HL-60/S4 (cell line): ENCODE data around the gene PPME1.
"Not testable (repeated sequence)": the region's sequence is repeated elsewhere in the genome, so short reads cannot be mapped to it uniquely, and the experiment has no call there.

ENCODE experiments used
- in situ Hi-C: fragments of 300-500 bp; cut with MboI; formaldehyde crosslinking; loops from 2 replicates; pipeline ENCODE4 v1.14.3; 2022; ENCODE audit warnings: low sequenced_read_pairs

The PPME1 gene, protein sequence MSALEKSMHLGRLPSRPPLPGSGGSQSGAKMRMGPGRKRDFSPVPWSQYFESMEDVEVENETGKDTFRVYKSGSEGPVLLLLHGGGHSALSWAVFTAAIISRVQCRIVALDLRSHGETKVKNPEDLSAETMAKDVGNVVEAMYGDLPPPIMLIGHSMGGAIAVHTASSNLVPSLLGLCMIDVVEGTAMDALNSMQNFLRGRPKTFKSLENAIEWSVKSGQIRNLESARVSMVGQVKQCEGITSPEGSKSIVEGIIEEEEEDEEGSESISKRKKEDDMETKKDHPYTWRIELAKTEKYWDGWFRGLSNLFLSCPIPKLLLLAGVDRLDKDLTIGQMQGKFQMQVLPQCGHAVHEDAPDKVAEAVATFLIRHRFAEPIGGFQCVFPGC

DNA sequence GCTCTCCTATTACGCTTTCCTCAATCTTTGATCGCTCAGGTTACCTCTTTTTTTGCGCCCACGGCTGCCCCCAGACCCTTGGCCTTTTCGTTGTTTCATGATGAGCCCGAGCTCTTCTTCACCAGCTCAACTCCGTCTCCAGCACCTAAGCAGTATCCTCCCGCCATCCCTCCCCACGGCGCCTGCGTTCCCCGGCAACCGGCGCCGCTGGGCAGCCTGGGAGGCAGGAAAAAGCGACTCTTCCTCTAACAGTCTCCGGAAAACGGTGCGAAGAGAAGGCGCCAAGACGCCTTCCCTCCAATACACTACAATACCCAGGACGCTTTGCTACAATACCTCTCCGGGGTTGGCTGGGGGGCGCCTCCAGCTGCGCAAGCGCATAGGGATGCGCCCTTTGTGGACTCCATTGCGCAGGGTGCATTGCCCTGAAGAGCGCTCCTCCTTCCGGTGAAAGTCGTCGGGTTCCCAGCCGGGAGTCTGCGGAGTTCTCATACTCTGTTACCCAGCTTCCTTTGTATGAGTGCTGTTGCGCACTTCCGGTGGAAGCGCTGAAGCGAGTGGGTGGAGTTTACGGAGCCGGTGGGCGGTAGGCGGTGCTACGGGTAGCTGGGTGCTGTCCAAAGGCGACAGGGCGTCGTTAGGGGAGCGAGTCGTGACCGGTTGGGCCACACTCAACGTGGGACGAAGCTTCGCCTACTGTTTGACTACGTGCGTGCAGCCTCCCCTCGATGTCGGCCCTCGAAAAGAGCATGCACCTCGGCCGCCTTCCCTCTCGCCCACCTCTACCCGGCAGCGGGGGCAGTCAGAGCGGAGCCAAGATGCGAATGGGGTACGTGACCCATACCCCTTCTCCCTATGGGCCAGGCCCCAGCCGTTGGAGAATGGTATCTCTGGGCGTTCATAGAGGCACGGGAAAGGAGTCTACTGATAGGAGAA lies at the start of gene PPME1, which contains the start of gene C2CD3:
PPME1 (plus strand) TSS at position 596 of the 936 bp plus-strand sequence; CDS start at position 729, 133 bp downstream.
C2CD3 (minus strand) TSS at position 309 of the 936 bp plus-strand sequence; CDS start at position 99, 210 bp downstream.
- in situ Hi-C loops, result no loop called here

DNA sequence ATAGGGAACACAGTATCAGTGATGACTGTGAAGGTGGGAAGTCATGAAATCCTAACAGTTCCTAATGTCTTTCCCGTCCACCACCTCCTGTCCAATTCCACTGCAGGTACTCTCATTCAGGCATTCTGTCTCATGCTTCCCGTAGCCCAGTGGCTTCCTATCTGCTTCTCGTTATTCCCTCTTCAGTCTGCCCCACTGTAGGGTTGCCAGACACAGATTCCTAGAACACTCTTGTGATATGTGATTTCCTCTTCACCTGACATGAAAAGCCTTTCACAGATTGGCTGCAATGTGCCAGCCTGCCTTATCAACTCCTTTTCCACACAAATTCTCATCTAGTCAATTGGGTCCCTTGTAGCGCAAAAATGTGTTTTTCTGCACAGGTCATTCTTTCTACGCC lies 49.3 kb upstream of the PPME1 start:
- in situ Hi-C loops, result no loop called here

DNA sequence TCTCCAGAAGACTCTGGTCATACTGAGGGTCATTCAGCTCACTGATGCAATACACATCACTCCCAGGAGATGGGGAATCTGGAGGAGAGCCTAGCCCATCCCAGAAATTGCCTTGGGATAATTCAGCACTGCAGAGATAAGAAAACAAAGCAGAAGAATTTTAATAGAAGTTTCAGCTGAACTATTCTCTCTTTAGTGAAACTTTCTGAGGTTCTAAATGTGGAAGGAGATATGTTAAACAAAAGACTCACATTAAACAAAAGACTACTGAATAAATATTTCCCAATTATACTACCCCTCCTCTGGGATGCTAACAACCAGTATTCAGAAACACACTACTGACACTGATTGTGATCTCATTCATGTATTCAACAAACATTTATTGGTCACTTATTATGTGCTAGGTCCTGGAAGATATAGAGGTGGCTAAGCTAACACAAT lies 48.1 kb upstream of the PPME1 start:
- in situ Hi-C loops, result no loop called here

DNA sequence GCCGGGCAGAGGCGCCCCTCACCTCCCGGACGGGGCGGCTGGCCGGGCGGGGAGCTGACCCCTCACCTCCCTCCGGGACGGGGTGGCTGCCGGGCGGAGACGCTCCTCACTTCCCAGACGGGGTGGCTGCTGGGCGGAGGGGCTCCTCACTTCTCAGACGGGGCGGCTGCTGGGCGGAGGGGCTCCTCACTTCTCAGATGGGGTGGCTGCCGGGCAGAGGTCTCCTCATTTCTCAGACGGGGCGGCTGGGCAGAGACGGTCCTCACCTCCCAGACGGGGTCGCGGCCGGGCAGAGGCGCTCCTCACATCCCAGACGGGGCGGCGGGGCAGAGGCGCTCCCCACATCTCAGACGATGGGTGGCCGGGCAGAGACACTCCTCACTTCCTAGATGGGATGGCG lies 42.0 kb upstream of the PPME1 start:
- in situ Hi-C loops, result not testable (repeated sequence)

DNA sequence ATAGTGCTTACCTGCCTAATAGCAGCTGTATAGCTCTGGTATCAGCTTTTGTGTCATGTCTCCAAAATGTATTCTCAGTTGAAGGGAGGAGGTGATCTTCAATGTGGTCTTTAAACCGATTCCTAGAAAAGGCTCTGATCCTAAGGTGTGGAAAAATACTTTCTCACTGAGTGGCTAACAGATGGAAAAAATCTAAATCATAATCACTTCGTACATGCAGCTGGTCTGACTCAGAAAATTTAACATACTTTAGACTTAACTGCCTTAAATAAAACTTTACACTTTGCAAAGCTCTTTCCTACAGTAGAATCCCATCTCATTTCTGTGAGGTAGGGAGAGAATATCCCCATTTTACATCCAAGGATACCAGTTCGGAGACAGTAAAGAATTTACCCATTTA lies 38.3 kb upstream of the PPME1 start:
- in situ Hi-C loops, result no loop called here

DNA sequence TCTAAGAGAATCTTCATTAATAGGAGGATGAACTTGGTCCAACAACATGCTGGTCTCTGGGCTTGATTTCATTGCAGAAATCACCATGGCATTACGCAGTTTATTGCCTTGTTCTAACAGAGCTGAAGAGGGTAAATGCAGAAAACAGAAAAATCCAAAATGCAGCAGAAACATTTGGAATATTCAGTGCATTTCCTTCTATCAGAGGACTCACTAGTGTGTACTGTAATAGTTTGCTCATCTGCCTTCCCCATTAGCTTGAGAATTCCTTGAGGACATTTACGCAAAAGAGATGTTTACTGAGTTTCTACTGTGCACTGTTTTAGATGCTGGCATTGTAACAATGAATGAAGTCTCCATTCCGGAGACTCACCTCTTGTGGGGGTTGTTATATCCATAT lies 37.7 kb upstream of the PPME1 start:
- in situ Hi-C loops, result no loop called here

DNA sequence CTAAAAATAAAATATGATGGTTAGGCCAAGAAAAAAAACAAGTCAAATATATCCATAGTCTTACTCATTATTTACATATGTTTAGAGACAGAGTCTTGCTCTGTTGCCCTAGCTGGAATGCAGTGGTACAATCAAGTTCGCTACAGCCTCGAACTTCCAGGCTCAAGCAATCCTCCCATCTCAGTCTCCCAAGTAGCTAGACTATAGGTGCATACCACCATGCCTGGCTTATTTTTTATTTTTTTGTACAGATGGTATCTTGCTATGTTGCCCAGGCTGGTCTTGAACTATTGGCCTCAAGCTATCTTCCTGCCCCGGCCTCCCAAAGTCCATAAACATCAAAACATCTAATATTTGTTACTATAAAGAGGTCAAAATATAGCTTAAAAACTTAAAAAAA lies 36.4 kb upstream of the PPME1 start:
- in situ Hi-C loops, result no loop called here

DNA sequence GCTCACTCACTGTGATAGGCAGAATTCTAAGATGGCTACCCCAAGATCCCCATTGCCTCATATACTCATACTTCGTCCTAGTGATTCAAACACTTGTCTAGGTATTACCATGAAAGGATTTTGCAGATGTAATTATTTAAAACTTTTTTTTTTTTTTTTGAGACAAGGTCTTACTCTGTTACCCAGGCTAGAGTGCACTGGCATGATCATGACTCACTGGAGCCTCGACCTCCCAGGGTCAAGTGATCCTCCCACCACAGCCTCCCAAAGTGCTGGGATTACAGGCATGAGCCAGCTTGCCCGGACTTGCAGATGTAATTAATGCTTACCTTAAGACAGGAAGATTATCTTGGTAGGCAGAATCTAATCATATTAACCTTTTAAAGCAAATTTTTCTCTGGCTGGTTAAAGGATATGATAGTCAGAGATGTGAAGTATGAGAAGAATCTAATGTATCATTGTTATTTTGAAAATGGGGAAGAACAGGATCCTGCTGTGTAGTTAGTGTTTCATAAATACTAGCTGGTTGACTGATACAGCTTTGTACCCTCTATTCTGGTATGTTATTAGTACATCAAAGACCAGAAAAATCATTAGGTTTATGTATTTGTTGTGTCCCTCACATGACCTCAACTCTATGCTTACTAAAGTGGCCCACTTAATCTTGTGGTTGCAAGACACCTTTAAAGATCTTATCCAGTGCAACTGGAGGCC lies 35.8 kb upstream of the PPME1 start:
- in situ Hi-C loops, result no loop called here

DNA sequence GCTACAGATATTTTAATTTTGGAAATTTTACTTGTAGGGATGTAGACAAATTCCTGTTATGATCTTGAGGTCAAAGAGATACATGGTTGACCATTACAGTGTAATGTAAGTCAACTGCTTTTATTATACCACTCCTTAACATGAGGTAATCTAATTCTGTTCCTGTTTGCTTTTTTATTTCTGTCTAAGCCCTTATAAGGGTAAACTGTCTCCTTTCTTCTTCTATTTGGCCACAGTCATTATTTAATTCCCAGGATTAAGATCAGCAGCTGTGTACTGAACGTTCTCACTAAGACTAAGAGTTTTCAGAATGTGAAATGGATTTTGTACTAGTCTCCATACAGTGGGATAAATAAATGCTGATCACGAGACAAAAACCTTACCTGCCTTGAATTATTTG lies 33.1 kb upstream of the PPME1 start:
- in situ Hi-C loops, result no loop called here

DNA sequence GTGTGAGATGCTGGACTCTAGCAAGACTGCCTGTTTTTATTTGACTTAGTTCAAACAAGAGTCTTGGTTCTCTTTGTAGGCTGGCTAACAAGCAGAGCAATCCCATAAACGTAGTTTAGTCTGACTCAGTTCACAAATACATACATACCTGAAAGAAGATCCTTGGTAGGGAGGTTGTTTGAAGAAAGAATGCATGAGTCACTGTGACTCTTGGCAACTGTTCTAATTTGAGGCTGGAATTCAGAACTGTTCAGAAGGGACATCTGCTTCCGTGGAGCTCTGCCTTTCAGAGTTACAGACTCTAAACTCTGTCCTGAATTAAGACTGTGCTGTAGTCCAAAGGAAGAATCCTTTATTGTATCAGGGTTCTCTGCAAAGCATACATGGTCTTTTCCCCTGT lies 32.5 kb upstream of the PPME1 start:
- in situ Hi-C loops, result no loop called here

DNA sequence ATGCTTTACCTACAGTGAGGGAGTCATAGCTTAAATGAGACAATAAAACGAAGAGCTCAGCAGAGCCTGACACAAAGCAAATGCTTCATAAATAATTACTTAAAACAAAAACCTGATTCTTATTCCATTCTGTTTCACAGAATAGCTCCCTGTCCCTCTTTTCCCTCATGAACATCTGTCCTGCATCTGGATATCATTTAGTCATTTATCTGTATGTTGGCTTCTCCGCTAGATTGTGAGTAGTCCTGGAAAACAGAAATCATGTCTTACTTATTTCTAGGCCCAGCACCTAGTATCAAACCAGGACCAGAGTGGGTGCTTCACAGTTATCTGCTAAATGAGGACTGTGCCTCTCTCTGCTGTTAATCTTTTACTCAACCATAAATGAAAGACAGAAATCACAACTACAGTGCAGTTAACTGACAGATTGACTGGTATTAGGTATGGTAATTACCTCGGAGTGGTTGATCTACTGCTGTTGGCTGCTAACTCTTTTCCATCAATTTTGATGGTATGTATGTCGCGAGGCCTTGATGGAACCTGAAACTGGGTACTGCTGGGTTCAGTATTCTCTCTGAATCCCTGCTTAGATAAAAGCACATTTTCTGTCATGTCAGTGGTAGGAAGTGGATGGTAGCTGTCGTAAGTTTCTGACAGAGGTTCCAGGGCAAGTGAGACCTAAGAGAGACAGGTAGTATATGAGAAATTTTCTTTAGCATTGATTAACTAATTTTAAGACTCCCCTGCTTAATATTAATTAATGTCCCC lies 31.8 kb upstream of the PPME1 start:
- in situ Hi-C loops, result no loop called here

DNA sequence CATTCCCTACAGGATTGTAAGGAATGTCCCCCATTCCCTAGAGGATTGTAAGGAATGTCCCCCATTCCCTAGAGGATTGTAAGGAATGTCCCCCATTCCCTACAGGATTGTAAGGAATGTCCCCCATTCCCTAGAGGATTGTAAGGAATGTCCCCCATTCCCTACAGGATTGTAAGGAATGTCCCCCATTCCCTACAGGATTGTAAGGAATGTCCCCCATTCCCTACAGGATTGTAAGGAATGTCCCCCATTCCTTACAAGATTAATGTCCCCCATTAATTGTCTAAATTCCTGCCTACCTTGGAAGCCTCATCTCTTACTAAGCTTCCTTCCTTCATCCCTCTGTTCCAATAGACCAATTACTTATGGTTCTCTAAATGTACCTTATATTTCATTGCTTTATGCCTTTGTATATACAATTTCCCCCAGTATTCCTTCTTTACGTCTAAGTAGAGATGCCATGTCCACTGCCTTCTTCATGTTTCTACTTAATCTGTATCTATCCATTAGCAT lies 31.1 kb upstream of the PPME1 start:
- in situ Hi-C loops, result not testable (repeated sequence)

DNA sequence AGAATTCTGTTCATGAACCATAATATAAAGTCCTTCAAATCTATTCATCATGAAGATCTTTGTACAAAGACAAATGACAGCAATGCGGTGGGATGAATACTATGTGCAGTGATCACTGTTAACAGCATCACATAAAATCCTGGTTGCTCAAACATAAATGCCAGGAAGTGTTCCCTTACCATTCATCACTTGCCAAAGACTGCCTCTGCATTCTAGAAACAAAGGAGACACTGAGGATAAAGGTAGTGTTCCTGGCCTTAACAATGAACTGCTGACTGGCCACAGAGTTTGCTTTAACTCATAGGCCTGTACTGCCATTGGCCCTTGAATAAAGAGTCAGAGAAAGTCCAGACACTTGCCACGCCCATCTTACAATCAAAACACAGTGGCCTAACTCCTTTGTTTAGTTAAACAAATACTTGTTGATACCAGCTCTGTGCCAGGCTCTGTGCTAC lies 29.8 kb upstream of the PPME1 start:
- in situ Hi-C loops, result no loop called here

DNA sequence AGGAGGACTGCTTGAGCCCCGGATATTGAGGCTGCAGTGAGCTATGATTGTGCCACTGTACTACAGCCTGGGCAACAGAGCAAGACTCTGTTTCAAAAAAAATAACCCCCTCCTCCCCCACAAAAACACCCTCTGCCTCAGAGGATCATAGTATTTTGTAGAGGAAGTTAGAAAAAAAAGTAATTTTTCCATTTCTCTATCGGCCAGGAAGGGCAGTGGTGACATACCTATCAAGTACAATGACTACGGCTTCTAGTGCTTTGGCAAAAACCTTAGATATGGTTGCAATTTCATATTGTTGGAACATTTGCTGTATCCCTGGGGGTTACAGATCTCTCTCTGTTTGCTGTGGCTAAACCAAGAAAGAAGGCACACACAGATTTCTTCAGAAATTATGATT lies 29.2 kb upstream of the PPME1 start:
- in situ Hi-C loops, result no loop called here

DNA sequence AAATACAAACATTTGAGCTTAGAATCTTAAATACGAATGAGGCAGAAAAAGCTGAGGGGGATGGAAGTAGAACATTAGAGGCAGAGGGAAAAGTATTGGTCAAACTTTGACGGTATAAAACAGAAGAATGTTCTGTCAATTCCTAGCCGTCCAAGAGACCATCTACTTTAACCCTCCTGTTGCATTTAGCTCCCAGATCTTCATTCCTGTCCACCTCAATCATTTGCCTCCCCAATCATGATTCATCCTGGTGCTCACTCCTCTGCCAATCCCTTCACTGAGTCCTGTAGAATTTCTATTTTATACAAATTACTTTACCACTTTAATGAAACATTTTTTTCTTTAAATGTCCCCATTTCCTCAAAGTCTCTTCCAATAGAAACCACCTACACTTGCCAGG lies 28.5 kb upstream of the PPME1 start:
- in situ Hi-C loops, result no loop called here

DNA sequence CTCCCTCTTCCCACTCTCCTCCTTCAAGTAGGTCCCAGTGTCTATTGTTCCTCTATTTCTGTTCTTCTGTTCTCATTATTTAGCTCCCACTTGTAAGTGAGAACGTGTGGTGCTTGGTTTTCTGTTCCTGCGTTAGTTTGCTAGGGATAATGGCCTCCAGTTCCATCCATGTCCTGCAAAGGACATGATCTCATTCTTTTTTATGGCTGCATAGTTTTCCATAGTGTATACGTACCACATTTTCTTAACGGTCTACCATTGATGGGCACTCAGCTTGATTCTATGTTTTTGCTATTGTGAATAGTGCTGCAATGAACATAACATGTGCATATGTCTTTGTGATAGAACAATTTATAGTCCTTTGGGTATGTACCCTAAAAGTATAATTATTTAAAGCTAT lies 26.5 kb upstream of the PPME1 start:
- in situ Hi-C loops, result no loop called here

DNA sequence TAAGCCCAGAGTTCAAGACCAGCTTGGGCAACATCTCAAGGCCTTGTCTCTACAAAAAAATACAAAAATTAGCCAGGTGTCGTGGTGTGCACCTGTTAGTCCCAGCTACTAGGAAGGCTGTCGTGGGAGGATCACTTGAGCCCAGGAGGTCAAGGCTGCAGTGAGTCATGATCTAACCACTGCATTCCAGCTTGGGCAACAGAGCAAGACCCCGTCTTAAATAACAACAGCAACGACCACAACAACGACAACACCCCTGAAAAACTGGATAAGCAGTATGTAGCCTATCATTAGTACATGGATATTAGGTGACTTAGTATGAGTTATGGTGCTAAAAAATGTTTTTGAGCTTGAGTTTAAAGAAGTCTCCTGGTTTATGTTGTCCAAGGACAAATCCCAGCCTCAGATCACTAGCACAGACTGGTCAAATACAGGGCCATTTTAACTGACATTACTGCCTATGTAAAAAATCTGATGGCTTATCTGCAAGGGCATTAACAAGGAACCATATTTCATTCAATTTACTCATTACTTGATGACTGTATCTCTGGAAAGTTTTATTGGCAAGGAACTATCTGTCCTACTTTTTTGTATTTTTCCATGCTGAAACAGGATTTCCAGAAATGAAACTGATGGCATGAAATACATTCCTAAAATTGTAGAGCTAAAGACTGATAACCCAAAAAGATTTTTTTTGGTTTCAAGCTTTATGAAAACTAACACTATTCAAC lies 23.7 kb upstream of the PPME1 start:
- in situ Hi-C loops, result no loop called here

DNA sequence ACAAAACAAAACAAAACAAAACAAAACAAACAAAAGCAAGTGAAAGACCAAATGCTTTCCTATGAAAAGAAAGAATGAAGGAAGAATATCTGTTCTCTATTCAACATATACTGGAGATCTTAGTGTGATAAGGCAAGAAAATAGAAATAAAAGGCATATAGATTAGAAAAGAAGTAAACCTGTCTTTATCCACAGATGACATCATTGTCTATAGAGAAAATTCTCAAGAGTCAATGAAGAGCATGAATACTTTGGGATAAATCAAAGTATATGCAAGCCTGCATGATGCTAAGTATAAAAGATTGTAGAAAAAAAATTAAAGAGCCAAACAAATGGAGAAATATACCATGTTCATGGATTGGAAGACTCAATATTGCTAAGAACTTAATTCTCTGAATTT lies 17.9 kb upstream of the PPME1 start:
- in situ Hi-C loops, result no loop called here

DNA sequence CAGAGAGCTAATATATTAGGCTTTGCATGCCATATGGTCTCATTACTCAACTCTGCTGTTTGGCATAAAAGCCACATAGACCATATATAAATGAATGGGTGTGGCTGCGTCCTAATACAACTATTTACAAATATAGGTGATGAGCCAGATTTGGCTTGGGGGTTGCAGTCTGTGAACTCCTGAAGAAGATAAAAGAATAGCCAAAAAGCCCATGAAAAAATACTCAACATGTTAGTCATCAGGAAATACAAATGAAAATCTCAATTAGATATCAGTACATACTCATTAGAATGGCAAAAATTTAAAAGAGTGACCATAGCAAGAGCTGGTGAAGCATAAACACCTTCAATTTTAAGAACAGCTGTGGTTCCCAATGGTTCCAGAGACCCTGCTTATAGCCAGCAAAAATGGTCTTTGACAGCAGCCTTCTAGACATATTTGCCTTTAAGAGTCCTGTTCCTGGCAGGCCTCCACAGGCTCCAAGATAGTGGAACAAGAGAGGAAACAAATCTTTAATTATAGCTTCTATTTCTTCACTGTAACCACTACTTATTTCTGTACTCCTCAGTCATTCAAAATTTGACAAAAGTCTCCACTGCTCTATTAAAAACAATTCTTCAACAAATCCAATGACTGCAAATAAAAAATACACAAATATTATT lies 16.3 kb upstream of the PPME1 start:
- in situ Hi-C loops, result no loop called here
